ENCODE results near the gene WSB2.

WSB2 gene

DNA sequence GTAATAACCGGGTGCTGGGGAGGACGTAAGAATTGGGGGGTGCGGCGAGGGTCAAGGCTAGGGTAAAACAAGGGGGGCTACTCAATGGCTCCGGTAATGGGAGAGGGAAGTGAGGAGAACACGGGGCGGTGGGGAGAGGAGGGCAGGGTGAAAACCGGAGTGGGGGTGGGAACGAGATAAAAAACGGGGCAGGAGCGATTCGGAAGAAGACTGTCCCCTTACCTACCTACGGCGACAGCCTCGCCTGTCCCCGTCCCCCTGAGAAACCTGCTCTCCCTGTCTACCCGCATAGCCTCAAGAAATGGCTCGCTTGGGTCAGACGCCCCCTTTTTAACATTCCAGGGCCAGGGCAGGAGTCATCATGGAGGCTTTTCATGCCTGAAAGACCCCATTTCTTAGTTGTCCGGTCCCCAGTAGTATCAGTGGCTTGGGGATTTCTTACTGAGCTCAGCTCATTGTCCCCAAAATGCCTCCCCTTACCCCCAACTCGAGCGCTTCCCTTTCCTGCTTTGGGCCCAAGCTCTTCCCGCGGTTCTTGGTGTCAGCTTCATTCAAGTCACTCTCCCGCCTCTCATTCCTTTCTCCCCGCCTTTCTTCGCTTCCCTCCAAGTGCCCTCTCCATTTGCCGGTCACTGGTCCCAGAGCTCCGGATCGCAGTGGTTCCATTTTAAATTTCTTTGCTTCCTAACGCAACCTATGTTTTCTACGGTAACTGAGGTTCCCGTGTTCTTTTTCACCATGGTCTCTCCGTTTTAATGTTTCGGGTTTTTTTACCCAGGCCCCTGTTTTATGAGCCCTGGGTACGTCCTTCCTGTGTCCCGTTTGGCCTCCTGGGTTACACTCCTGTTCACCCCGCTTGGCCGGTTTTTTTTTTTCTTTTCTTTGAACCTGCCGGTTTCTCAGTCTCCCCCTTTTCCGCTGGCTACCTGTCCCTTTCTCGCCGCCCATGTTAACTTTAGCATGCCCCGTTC lies 1.2 kb upstream of the WSB2 start:
- no peak for DNase-seq

DNA sequence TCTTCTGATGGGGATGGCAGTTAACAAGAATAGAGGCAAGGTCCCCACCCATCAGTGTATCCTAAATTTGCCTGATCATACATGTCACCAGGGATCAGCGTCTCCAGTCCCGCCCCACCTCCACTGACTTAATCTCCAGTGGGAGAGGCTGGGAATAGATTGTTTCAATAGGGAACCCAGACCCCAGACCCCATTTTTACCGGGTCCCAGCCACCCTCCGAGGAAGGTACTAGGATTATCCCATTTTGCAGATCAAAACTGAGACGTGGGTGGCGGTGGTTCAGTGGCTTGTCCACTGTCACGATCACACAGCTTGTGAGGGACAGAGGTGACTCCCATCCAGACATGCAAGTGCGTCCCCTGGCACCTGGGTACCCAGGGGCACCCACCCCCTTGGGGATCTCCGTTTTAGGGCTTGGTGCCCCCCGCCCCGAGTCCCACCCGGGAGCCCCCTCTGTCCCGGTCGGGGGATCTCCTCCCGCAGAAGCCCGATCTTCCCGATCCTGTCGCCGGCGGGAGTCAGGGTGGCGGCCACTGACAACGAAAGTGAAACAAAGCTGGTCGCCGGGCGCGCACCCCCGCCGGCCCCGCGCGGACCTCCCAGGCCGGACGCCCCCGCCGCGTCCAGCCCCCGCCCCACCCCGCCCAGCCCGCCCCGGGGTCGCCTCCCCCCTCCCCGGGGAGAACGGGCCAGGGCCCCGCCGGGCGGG lies 523 bp downstream of the WSB2 start:
- DNase-seq, result no peak

- no peak for DNase-seq
Observed at GRCh38 chr12:118059341-118060191, 1.4 kb downstream of the WSB2 start.

DNA sequence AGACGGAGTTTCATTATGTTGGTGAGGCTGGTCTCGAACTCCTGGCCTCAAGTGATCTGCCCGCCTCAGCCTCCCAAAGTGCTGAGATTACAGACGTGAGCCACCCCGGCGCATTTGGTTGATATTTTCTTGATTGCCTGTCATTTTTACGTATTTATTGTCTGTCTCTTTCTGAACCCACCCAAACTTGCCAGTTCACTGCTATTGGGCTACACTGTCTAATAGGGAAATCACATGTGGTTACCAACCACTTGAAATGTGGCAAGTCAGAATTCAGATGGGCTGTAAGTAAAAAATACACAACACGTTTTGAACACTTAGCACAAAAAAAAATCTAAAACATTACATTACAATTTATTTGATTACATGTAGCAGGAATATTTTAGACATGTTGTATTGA lies 2.1 kb downstream of the WSB2 start:
- DNase-seq, result no peak

GRCh38 chr12:118058227-118058626 lies 2.8 kb downstream of the WSB2 start:
- no peak for DNase-seq

DNA sequence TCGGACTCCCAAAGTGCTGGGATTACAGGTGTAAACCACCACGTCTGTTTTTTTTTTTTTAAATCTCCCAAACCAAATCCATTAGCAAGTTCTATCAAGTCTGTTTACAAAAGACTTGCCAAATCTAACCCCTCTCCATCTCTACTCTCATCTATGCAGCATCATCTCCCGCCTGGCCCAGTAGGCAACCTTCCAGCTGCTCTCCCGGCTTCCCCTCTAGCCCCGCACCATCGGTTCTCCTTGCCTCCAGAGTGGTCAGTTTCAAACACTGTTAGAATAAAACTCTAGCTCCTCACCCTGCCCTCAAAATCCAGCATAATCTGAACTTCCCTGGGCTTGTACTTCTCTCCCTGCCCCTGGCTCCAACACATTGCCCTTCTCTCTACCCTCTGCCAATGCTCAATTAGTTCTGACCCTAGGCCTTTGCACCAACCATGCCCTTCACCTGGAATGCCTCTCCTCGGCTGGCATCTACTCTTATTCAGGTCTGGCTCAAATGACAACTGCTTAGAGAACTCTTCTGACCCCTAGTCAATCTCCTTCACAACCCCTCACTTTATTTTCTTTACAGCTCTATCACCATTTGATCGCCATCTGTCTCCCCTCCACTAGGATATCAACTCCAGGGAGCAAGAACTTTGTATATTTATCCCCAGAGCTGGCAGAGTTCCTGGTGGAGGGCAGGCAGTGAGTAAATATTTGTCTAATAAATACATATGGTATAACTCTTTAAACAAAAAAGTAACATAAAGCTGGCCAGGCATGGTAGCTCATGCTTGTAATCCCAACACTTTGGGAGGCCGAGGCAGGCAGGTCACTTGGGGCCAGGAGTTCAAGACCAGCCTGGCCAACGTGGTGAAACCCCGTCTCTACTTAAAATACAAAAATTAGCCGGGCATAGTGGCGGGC lies 4.9 kb downstream of the WSB2 start:
- peak; percentile 57 for DNase-seq

DNA sequence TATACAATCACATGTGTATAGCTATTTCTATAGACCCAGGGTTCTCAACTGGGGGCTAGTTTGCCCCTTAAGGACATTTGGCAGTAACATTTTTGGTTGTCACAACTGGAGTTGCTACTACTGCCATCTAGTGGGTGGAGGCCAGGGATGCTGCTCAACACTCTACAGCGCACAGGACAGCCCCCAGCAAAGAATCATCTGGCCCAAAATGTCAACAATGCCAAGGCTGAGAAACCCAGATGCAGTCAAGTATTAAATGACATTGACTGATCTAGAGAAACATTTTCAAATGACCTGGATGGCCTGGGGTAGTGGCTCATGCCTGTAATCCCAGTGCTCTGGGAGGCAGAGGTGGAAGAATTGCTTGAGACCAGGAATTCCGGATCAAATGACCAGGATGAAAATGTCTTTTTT lies 5.8 kb downstream of the WSB2 start:
- peak; percentile 69 for DNase-seq

GRCh38 chr12:118053071-118053985 lies 7.7 kb downstream of the WSB2 start:
- no peak for DNase-seq

DNA sequence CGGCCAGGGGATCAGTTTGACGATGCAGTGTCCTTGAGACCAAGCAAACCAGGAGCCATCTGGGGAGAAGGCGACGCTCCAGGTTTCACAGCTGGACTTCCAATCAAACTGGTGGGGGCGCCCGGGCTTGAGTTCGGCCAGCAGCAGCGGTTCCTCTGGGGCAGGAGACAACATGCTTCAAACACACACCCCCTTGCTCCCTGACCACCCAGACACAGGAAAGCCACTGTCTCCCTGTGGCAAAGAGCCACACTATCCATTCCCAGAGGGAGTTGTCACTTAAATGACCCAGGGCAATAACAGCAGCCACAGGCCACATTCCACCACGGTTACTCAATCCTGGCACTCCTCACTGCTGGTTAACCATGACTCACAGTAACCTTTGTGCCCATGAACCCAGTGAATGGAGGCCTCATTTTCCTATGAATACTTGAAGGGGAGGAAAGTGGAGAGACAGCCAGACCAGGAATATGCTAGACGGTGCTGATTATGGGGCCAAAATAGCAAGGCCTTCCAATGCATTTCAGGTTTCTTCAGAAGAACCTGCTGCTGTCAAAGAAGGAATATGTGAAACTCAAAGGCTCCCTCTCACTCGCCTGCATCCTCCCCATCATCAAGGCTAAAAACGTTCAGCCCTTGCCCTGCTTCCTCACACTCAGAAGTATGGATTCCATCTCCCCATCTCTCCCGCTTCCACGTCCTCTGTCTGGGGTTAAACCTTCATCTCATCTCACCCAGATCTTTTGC lies 8.5 kb downstream of the WSB2 start:
- DNase-seq, result no peak

DNA sequence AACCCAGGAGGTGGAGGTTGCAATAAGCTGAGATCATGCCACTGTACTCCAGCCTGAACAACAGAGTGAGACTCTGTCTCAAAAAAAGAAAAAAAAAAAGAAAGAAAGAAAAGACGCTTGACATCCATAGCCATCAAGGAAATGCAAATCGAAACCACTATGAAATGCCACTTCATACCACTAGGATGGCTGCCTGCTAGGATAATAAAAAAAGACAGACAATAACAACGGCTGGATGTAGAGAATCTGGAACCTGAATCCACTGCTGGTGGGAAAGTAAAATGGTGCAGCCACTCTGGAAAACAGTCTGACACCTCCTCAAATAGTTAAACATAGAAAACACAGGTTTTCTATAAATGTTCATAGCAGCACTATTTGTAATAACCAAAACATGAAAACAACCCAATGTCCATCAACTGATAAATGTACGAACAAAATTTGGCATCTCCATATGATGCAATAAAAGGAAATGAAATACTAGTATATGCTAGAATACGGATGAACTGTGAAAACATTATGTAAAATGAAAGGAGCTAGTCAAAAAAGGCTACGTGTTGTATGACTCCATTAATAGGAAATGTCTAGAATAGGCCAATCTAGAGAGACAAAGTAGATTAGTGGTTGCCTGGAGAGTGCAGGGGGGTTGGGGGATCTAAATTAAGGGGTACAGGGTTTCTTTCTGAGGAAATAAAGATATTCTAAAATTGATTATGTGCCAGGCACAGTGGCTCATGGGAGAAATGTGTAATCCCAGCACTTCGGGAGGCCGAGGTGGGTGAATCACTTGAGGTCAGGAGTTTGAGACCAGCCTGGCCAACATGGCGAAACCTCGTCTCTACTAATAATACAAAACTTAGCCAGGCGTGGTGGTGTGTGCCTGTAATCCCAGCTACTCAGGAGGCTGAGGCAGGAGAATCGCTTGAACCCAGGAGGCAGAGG lies 9.7 kb downstream of the WSB2 start:
- no peak for DNase-seq

DNA sequence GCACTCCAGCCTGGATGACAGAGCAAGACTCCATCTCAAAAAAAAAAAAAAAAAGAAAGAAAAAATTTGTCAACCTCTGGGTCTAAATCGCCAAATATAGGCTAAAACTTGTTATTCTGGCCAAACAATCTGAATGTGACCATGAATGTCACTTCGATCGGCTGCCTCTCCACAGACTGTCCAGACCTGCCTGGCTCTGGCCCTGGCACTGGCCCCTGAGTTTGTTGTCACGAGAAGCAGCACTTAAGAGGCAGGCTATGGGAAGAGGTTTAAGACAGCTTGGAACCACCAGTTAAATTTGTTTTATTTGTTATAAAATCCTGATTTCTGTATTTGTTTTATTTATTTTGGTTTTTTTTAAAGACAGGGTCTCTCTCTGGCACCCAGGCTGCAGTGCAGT lies 14.5 kb downstream of the WSB2 start:
- no peak for DNase-seq

DNA sequence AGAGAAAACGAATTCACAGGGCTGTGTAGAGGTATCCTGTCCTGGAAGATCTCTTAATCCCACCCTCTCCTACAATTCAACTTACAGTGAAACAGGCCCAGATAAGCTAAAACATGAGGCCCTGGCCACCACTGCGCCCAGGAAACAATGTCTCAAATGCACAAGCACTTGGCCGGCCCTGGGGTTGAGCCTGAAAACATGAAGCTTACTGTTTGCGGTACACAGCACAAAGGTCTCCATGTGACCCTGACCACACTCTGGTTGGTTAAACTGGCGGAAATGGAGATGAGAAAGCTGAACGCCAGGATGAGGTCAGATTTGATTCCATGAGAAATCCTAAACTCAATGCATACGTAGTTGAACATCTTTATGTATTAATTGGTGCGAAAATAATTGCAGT lies 16.4 kb downstream of the WSB2 start:
- DNase-seq, result no peak

DNA sequence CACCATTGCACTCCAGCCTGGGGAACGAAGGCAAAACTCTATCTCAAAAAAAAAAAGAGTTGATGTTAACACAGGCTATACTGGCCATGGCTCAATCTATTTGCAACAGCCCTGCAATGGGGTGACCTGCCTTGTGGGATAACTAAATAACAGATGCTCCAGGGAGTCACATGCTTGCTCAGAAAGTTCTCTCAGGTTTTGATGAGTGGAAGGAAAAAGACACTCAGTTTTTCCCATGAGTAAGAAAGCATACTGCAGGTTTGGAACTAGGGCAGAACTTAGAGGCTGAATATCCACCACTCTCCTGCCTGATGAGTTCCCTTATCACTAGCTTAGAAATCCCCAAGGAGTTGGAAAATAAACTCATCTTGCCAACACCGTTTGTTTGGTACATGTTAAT lies 16.9 kb downstream of the WSB2 start:
- DNase-seq, result no peak

DNA sequence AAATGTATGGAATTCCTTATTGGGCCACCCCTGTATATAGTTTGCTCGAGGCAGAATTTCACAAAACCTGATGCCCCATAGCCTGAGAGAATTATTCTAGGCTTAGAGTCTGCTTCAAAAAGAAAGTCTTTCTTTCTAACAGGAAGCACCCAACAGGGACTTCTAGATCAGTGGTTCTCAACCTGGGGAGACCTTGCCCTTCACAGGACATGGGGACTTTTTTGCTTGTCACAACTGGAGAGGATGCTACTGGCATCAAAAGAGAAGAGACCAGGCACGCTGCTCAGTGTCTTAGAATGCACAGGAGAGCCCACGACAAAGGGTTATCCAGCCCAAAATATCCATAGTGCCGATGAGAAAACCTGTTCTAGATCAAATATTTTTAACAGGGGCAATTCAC lies 18.9 kb downstream of the WSB2 start:
- DNase-seq, result no peak

GRCh38 chr12:118038137-118038536 lies 22.8 kb downstream of the WSB2 start:
- no peak for DNase-seq

DNA sequence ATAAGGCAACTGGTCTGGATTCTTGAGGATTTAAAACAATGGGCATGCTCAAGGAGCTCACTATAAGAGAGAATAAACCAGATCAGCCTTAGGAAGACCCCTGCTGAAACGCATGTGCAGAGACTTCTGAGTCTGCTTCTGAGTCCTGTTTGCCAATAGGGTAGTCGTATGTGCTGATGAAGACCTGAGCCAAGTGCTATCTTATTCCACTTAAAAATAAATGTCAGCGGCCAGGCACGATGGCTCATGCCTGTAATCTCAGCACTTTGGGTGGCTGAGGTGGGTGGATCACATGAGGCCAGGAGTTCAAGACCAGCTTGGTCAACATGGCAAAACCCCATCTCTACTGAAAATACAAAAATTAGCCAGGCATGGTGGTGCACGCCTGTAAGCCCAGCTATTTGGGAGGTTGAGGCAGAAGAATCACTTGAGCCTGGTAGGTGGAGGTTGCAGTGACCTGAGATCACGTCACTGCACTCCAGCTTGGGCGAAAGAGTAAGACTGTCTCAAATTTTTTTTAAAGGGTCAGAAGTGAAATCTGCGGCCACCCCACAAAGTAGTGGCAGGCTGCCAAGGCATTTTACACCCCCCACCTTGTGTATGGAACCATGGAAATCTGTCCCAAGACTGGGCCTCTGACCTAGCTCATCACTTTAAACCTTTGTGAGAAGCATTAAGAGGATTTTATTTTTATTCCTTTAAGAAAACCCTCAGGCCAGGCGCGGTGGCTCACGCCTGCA lies 24.1 kb downstream of the WSB2 start:
- no peak for DNase-seq

DNA sequence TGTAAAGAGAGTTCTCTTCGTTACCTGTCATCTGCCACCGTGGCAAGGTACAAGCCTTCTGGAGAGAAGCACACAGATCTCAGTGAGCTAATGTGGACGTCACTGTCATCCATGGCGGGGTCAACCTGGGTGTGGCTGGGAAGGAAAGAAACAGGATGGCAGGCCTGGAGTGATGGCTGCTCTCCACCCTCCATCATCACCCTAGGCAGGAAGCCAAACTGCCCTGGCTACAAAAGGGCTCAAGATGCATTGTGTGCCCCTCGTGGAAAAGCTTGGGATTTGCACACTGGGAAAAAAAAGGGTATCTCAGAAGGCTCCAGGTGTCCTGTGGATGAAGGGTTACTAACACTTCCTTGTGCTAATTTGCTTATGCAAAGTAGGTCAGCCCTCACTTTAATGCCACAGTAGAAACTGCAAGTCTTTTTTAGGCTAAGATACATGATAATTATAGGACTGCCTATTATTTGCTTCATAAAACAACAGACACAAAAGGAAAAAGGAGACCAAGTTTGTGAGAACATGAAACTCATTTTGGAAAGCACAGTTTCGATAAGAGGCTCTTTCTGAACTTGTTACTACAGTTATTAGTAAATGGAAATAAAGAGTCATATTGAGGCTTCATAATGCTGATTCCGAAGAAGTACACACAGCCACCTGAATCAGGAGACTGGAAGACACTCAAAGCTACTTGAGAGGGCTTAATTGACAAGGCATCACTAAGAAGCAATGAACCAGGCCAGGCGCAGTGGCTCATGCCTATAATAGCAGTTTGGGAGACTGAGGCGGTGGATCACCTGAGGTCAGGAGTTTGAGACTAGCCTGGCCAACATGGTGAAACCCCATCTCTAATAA lies 25.6 kb downstream of the WSB2 start:
- no peak for DNase-seq
